NCI-H82 treated with DMSO at 0.1 percent for 48 hours (cell line): ENCODE data around the gene FTH1.
"Not testable (repeated sequence)": the region's sequence is repeated elsewhere in the genome, so short reads cannot be mapped to it uniquely, and the experiment has no call there.

Experiments
- DNase-seq: peaks from one replicate; lab custom pipeline; 2025; ENCODE audit not compliant: unreplicated experiment; lab: John Stamatoyannopoulos, UW

FTH1 gene

GRCh38 chr11:61978703-61979661, 11.5 kb upstream of the FTH1 start:
- DNase-seq, result no peak

- DNase-seq, result no peak
These were observed 9.5 kb upstream of the FTH1 start for GRCh38 chr11:61976813-61977475.

GRCh38 chr11:61976420-61976800, 9.0 kb upstream of the FTH1 start:
- no peak for DNase-seq

GRCh38 chr11:61975638-61976419, 8.4 kb upstream of the FTH1 start:
- no peak for DNase-seq

- DNase-seq, result no peak
These were observed 7.6 kb upstream of the FTH1 start for GRCh38 chr11:61974766-61975631.

GRCh38 chr11:61973476-61974162, 6.2 kb upstream of the FTH1 start:
- DNase-seq, result no peak

- no peak for DNase-seq
These were observed 5.4 kb upstream of the FTH1 start for GRCh38 chr11:61972672-61973475.

- DNase-seq, result no peak
These were observed 4.8 kb upstream of the FTH1 start for GRCh38 chr11:61972112-61972671.

- no peak for DNase-seq
These were observed 4.0 kb upstream of the FTH1 start for GRCh38 chr11:61971248-61972111.

- DNase-seq, result no peak
These were observed 2.6 kb upstream of the FTH1 start for GRCh38 chr11:61969838-61970662.

GRCh38 chr11:61969391-61969758, 1.9 kb upstream of the FTH1 start:
- no peak for DNase-seq

- DNase-seq, result no peak
These were observed 1.4 kb upstream of the FTH1 start for GRCh38 chr11:61968758-61969390.

GRCh38 chr11:61967924-61968757, 707 bp upstream of the FTH1 start:
- no peak for DNase-seq

GRCh38 chr11:61966734-61967115, 709 bp downstream of the FTH1 start:
- no peak for DNase-seq

GRCh38 chr11:61964666-61965271, 2.7 kb downstream of the FTH1 start:
- DNase-seq, result not testable (repeated sequence)
